Activated CD8-positive, alpha-beta T cell treated with anti-CD3 and anti-CD28 coated beads for 36 hours (primary cell): Measurements from ENCODE around the gene OGG1. TPM values are rescaled to one million over a fixed set of nuclear protein-coding genes. Genes with fewer than 3 reads are reported as not detected.

Experiments
- ATAC-seq: fragments of 200-7000 bp; cut with Tn5 transposase; one replicate; pipeline ENCODE4 v1.10.0; 2021; ENCODE audit warnings: mild to moderate bottlenecking, moderate library complexity
- CTCF ChIA-PET: fragments of 350-600 bp; sonication (Branson Sonifier 250); formaldehyde crosslinking; loops from one replicate; lab custom pipeline; 2021; ENCODE audit warnings: antibody characterized with exemption; lab: Charles Lee
- POLR2A ChIA-PET: fragments of 350-600 bp; sonication (Branson Sonifier 250); formaldehyde crosslinking; loops from one replicate; lab custom pipeline; 2021; ENCODE audit warnings: antibody characterized with exemption; lab: Charles Lee
- DNase-seq: peaks from one replicate; pipeline ENCODE4 v3.0.0-alpha.2; 2020
- H3K27ac Mint-ChIP-seq: one replicate; pipeline ENCODE4 v1.8.0; 2021; ENCODE audit warnings: mild to moderate bottlenecking, mixed read lengths
- H3K27me3 Mint-ChIP-seq: one replicate; pipeline ENCODE4 v1.8.0; 2021; ENCODE audit warnings: mixed read lengths
- H3K36me3 Mint-ChIP-seq: one replicate; pipeline ENCODE4 v1.8.0; 2021; ENCODE audit warnings: low read depth, mixed read lengths
- H3K4me1 Mint-ChIP-seq: one replicate; pipeline ENCODE4 v1.8.0; 2021; ENCODE audit warnings: low read depth, mixed read lengths
- H3K4me3 Mint-ChIP-seq: one replicate; pipeline ENCODE4 v1.8.0; 2021; ENCODE audit warnings: mild to moderate bottlenecking, moderate library complexity, mixed read lengths
- H3K9me3 Mint-ChIP-seq: one replicate; pipeline ENCODE4 v1.8.0; 2021; ENCODE audit warnings: mixed read lengths
- CTCF ChIP-seq: fragments of 200-600 bp; IDR thresholded peaks from one replicate; pipeline ENCODE4 v1.8.0; 2022; ENCODE audit warnings: antibody characterized with exemption, mild to moderate bottlenecking
- intact Hi-C: fragments of 100-400 bp; cut with micrococcal nuclease; formaldehyde crosslinking; loops from one replicate; pipeline ENCODE4 v1.10.0; 2022
- total RNA-seq, 2 experiments: library from RNA; stranded (reverse); gene quantifications; one replicate each; pipeline ENCODE4 v1.2.3, GENCODE V29; 2021

OGG1 gene
- total RNA-seq, 2 experiments from 2014 or later, result 32.4 to 39.3 TPM

DNA sequence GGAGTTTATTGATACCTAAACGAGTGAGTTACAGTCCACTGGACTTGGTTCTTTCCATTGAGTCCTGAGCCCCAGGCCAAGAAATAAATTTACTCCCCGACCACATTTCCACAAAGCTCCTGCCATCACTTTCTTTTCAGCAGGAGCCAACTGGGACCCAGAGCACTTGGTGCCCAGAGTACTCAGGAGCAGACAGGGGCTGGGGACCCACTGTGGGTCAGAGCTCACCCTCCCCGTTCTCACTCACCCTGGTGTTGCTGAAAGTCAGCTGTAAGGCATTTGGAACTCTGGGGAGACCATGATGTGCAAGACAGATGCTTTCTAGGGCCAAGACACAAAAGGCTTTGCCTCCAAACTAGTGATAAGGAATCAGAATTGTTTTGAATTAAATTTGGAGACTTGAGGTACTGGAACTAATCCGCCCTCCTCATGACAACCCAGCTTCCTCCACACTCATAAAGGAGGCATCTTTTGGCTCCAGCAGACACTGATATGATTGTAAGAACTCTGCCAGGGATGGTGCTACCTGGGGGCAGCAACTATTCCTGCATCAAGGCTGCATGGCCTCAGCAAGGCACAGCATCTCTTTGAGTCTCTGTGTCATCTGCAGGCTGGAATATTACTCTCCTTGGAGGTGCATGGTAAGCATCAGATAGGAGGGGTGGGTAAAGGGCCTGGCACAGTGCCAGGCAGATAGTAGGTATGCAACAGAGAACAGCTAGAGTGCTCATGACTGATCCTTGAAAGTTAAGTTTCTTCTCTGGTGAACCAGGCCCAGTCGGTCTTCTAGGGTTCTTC lies 27.3 kb downstream of the OGG1 start:
- Mint-ChIP-seq H3K4me1 (peaks cover 59% of the 10 kb centered on the region), H3K27me3 (no peaks in the 10 kb centered on the region), H3K27ac (peak overlapping the region; percentile 97), H3K36me3 (peaks cover 22% of the 10 kb centered on the region), H3K4me3 (peak overlapping the region; percentile 36), H3K9me3 (peaks cover 1% of the 10 kb centered on the region)
- no peak for TF ChIP-seq CTCF
- no peak for ATAC-seq
- DNase-seq, result peak; percentile 44
- intact Hi-C loops, result no loop called here
- POLR2A ChIA-PET, result interaction anchor here (0.8 to 3.3 kb wide), 18 partner anchors 9 to 128 kb away, joined by 3 to 25 read pairs (median 6); partner anchors contain the start of genes ARPC4, BRPF1, CAMK1 and MTMR14
- CTCF ChIA-PET, result interaction anchor here (2.2 to 3.9 kb wide), 3 partner anchors 14 to 50 kb away, joined by 6 to 18 read pairs (median 9); no protein-coding TSS in a partner anchor

DNA sequence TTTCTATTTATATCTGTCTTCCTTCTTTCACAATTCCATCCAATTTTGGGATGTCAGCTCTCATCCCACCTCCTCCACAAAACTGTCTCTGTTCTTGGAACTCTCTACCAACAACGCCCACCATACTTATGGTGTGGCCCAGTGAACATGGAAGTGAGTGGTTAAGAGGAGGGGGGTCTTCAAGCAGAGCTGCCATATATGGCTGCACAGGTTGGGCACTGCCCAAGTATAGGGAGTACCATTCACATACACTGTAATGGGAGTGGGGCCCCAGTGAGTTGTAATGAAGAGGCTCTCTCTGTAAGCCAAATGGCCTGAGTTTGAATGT lies 27.9 kb downstream of the OGG1 start:
- POLR2A ChIA-PET, result interaction anchor here (0.9 to 3.3 kb wide), 19 partner anchors 9 to 381 kb away, joined by 3 to 25 read pairs (median 6); partner anchors contain the start of genes ARPC4, BRPF1, CAMK1 and MTMR14
- Mint-ChIP-seq H3K27me3 (no peaks in the 10 kb centered on the region), H3K36me3 (peaks cover 27% of the 10 kb centered on the region), H3K27ac (peak overlapping the region; percentile 97), H3K9me3 (peaks cover 1% of the 10 kb centered on the region), H3K4me1 (peaks cover 62% of the 10 kb centered on the region), H3K4me3 (peak overlapping the region; percentile 36)
- ATAC-seq (peak; percentile 34), DNase-seq (peak; percentile 51)
- intact Hi-C loops, result no loop called here
- CTCF ChIA-PET, result interaction anchor here (1.1 to 3.9 kb wide), 5 partner anchors 13 to 205 kb away, joined by 3 to 18 read pairs (median 6); partner anchors contain the start of gene ARPC4
- TF ChIP-seq CTCF, result no peak

- ChIA-PET CTCF (interaction anchor here (1.1 to 3.9 kb wide), 4 partner anchors 12 to 205 kb away, joined by 3 to 18 read pairs (median 8); partner anchors contain the start of gene ARPC4), POLR2A (interaction anchor here (0.8 to 3.3 kb wide), 21 partner anchors 8 to 382 kb away, joined by 3 to 25 read pairs (median 6); partner anchors contain the start of genes ARPC4, BRPF1, CAMK1 and MTMR14)
- intact Hi-C loops, result no loop called here
- Mint-ChIP-seq H3K9me3 (peaks cover 1% of the 10 kb centered on the region), H3K27ac (peak overlapping the region; percentile 97), H3K27me3 (no peaks in the 10 kb centered on the region), H3K4me1 (peaks cover 64% of the 10 kb centered on the region), H3K4me3 (peak overlapping the region; percentile 50), H3K36me3 (peaks cover 31% of the 10 kb centered on the region)
- peak; percentile 88 for DNase-seq
- no peak for TF ChIP-seq CTCF
- peak; percentile 82 for ATAC-seq
Measured at GRCh38 chr3:9778143-9779074, 28.7 kb downstream of the OGG1 start.

- intact Hi-C loops, result no loop called here
- Mint-ChIP-seq H3K4me1 (peaks cover 64% of the 10 kb centered on the region), H3K27me3 (no peaks in the 10 kb centered on the region), H3K9me3 (peaks cover 1% of the 10 kb centered on the region), H3K36me3 (peaks cover 31% of the 10 kb centered on the region), H3K27ac (peak overlapping the region; percentile 97), H3K4me3 (peak overlapping the region; percentile 22)
- TF ChIP-seq CTCF, result no peak
- no peak for ATAC-seq
- peak; percentile 30 for DNase-seq
- ChIA-PET CTCF (interaction anchor here (3.9 kb wide), 1 partner anchor 52 kb away, joined by 18 read pairs; no protein-coding TSS in a partner anchor), POLR2A (interaction anchor here (1.4 to 2.7 kb wide), 4 partner anchors 9 to 46 kb away, joined by 7 to 16 read pairs (median 8); partner anchors contain the start of gene CAMK1)
Measured at GRCh38 chr3:9779075-9779593, 29.4 kb downstream of the OGG1 start.
